ENCODE results near the gene OAS1. TPM values are rescaled to one million over a fixed set of nuclear protein-coding genes. Genes with fewer than 3 reads are reported as not detected.

Gene OAS1
- total and polyA plus RNA-seq, 9 of the 15 experiments (the other 6 are each of a cell fraction or from before 2014, with no cell fraction given), result 0.06 to 0.25 TPM; not detected in 7

- no peak for FAIRE-seq
- intact Hi-C loops (cut with micrococcal nuclease), result no loop called here
- no peaks in the 10 kb centered on the region for H3K36me3 ChIP-seq (ENCODE audit: control insufficient read depth, insufficient read depth, low read length)
- no peak for TF ChIP-seq ZNF174 (CRISPR knock-in tag; IDR thresholded peaks at IDR 0.05)
- no peak for TF ChIP-seq MLX (CRISPR knock-in tag; conservative IDR thresholded peaks at IDR 0.05)
- no peak for TF ChIP-seq HMGXB4 (CRISPR knock-in tag; IDR thresholded peaks at IDR 0.05)
- no peak for TF ChIP-seq RUNX1 (IDR thresholded peaks at IDR 0.05; ENCODE audit: low read depth)
- TF ChIP-seq NR1H2 (CRISPR knock-in tag; IDR thresholded peaks at IDR 0.05), result no peak
- TF ChIP-seq CREM (IDR thresholded peaks at IDR 0.05; ENCODE audit: low read depth), result no peak
- no peak for TF ChIP-seq MEF2A (IDR thresholded peaks at IDR 0.05; ENCODE audit: control insufficient read depth, low read depth, low read length)
- no peak for TF ChIP-seq MLLT1 (IDR thresholded peaks at IDR 0.05)
- no peak for TF ChIP-seq ZNF121 (CRISPR knock-in tag; conservative IDR thresholded peaks at IDR 0.05)
- TF ChIP-seq POU5F1 (IDR thresholded peaks at IDR 0.05; ENCODE audit: borderline replicate concordance, low read depth, low read length, partially characterized antibody), result no peak
- TF ChIP-seq STAT5A (IDR thresholded peaks at IDR 0.05; ENCODE audit: borderline replicate concordance, low read length), result no peak
- TF ChIP-seq DACH1 (IDR thresholded peaks at IDR 0.05; ENCODE audit: partially characterized antibody), result no peak
- no peak for TF ChIP-seq L3MBTL2 (IDR thresholded peaks at IDR 0.05)
- no peak for TF ChIP-seq ELF2 (CRISPR knock-in tag; IDR thresholded peaks at IDR 0.05)
- no peaks in the 10 kb centered on the region for H3K79me2 ChIP-seq (ENCODE audit: control insufficient read depth, insufficient read depth, low read length)
- no peak overlapping the region for H3K27ac ChIP-seq (ENCODE audit: extremely low read depth, low read depth, low read length)
- no peaks in the 10 kb centered on the region for H3K4me1 ChIP-seq (replicated peaks in 1 of 2; ENCODE audit: control insufficient read depth in 2 of 2, insufficient read depth in 2 of 2, low read length in 2 of 2)
- 2% methylated on average over 5 of the region's 5 CpGs for WGBS (ENCODE audit: insufficient coverage, low coverage, missing lambda C conversion rate)
- H2AFZ ChIP-seq (ENCODE audit: low read depth, low read length), result no peak overlapping the region
- no peaks in the 10 kb centered on the region for H3K9me1 ChIP-seq (ENCODE audit: control insufficient read depth, insufficient read depth, low read length)
- peaks cover 4 to 21% of the 10 kb centered on the region in 2 experiments; a peak in 3 of 5 replicates for H3K27me3 ChIP-seq (ENCODE audit: control insufficient read depth in 2 of 2, insufficient read depth in 2 of 2, low read length in 2 of 2)
- no peak overlapping the region for H3K4me2 ChIP-seq (ENCODE audit: insufficient read depth, low read length)
- no peak for ATAC-seq
- BruUV-seq (replicated peaks), result no TSS peak
- CTCF ChIA-PET (ENCODE audit: low intra/inter-chr PET ratio), result no interaction called here
- H3K9me3 ChIP-seq (replicated peaks; ENCODE audit: control insufficient read depth, insufficient read depth, low read depth, low read length), result no peaks in the 10 kb centered on the region
- H4K20me1 ChIP-seq (replicated peaks; ENCODE audit: control insufficient read depth, insufficient read depth, low read length), result no peaks in the 10 kb centered on the region
- no peak for DNase-seq (ENCODE audit: extremely low read depth in 1 of 4, low spot score in 3 of 4)
- POLR2A ChIA-PET, result no interaction called here
- H3K4me3 ChIP-seq, result no peak overlapping the region
- no peak overlapping the region for H3K9ac ChIP-seq (ENCODE audit: insufficient read depth in 1 of 2, low read depth in 2 of 2, low read length in 2 of 2)
- in situ Hi-C loops (cut with MboI), result no loop called here
These were observed 31.2 kb upstream of the OAS1 start for GRCh38 chr12:112875608-112876007.
